ENCODE results near the gene CREBZF. TPM values are rescaled to one million over a fixed set of nuclear protein-coding genes. Genes with fewer than 3 reads are reported as not detected.
"Not testable (repeated sequence)": the region's sequence is repeated elsewhere in the genome, so short reads cannot be mapped to it uniquely, and the experiment has no call there.

The CREBZF gene
- polyA plus RNA-seq, 1 donor (not counting 4 experiments of a cell fraction or from before 2014, with no cell fraction given): 23.8 TPM

DNA sequence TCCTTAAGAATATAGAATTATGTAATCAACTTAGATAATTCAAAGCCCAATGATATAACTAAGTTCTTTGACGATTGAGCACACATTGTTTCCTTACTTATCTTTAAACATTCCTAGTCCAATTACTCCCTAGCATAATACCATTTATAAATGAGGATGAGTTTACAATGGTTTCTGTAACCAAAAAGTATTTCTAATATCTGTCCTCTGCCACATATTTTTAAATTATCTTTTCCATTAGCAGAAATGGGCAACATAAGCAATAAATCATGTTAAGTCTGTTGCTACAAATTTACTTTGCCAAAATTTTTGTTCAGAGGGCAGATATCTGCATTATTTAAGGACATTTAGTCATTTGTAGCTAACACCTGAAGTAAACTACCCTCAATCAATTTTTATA, 6.7 kb downstream of the CREBZF start:
- Histone ChIP-seq H3K79me2 (ENCODE audit: control insufficient read depth, insufficient read depth, low read length) (peaks cover 54% of the 10 kb centered on the region), H3K27ac (ENCODE audit: control insufficient read depth, insufficient read depth, low read length) (no peak overlapping the region), H4K20me1 (ENCODE audit: control insufficient read depth, extremely low read depth, insufficient read depth, low read length) (peaks cover 13% of the 10 kb centered on the region), H3K36me3 (ENCODE audit: control insufficient read depth in 2 of 2, extremely low read depth in 1 of 2, insufficient read depth in 2 of 2, low read length in 2 of 2) (peaks cover 0 to 13% of the 10 kb centered on the region in 2 experiments), H2AFZ (ENCODE audit: control insufficient read depth, low read length) (no peak overlapping the region), H3K9me3 (ENCODE audit: control insufficient read depth, low read depth, low read length) (no peaks in the 10 kb centered on the region), H3K9me1 (ENCODE audit: control insufficient read depth, extremely low read depth, insufficient read depth, low read length) (no peaks in the 10 kb centered on the region), H3K9ac (ENCODE audit: control insufficient read depth, extremely low read depth, insufficient read depth, low read length) (no peak overlapping the region), H3K4me2 (ENCODE audit: control insufficient read depth, extremely low read depth, insufficient read depth, low read depth, low read length) (no peak overlapping the region), H3K4me1 (ENCODE audit: control insufficient read depth, extremely low read depth, insufficient read depth, low read length) (peaks cover 20% of the 10 kb centered on the region), H3K27me3 (ENCODE audit: control insufficient read depth, extremely low read depth, insufficient read depth, low read length) (no peaks in the 10 kb centered on the region), H3K4me3 (ENCODE audit: control insufficient read depth in 2 of 3, extremely low read depth in 1 of 3, insufficient read depth in 2 of 3, low read depth in 1 of 3, low read length in 3 of 3) (no peak overlapping the region)
- FAIRE-seq (no peak), DNase-seq (ENCODE audit: low read depth, low spot score) (no peak)
- no peak for TF ChIP-seq EZH2 (IDR thresholded peaks at IDR 0.05; ENCODE audit: low read length)
- TF ChIP-seq, protein P1, sequence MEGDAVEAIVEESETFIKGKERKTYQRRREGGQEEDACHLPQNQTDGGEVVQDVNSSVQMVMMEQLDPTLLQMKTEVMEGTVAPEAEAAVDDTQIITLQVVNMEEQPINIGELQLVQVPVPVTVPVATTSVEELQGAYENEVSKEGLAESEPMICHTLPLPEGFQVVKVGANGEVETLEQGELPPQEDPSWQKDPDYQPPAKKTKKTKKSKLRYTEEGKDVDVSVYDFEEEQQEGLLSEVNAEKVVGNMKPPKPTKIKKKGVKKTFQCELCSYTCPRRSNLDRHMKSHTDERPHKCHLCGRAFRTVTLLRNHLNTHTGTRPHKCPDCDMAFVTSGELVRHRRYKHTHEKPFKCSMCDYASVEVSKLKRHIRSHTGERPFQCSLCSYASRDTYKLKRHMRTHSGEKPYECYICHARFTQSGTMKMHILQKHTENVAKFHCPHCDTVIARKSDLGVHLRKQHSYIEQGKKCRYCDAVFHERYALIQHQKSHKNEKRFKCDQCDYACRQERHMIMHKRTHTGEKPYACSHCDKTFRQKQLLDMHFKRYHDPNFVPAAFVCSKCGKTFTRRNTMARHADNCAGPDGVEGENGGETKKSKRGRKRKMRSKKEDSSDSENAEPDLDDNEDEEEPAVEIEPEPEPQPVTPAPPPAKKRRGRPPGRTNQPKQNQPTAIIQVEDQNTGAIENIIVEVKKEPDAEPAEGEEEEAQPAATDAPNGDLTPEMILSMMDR (optimal IDR thresholded peaks at IDR 0.05 in 1 of 3, IDR thresholded peaks at IDR 0.05 in 1 of 3, conservative IDR thresholded peaks at IDR 0.05 in 1 of 3; ENCODE audit: extremely low read depth in 1 of 3, insufficient read depth in 2 of 3, low read length in 3 of 3): no peak
- dilution Hi-C loops (cut with MboI; ENCODE audit: extremely low pct_ligation_motif_present, low sequenced_read_pairs): no loop called here

DNA sequence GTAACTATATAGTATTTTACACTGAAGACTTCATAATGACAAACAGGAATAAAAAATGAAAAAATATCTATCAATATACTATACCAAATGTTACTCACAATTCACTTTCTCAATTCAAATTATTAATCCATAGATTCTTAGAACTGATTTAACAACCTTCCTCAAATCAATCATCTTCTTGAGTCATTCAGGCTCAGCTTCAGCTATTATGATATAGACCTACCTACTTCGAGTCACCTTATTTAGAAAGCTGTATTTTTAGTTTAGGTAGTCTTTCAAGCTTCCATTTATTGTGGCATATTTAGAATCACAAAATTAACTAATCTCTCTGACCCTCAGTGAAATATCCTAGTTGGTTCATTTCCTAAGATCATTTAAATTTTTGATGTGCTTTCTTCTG, 8.2 kb downstream of the CREBZF start:
- H3K27ac ChIP-seq (ENCODE audit: control insufficient read depth, insufficient read depth, low read length): no peak overlapping the region
- no peak overlapping the region for H3K4me3 ChIP-seq (ENCODE audit: control insufficient read depth in 2 of 3, extremely low read depth in 1 of 3, insufficient read depth in 2 of 3, low read depth in 1 of 3, low read length in 3 of 3)
- peaks cover 4% of the 10 kb centered on the region for H4K20me1 ChIP-seq (ENCODE audit: control insufficient read depth, extremely low read depth, insufficient read depth, low read length)
- dilution Hi-C loops (cut with MboI; ENCODE audit: extremely low pct_ligation_motif_present, low sequenced_read_pairs): no loop called here
- no peak overlapping the region for H2AFZ ChIP-seq (ENCODE audit: control insufficient read depth, low read length)
- H3K9ac ChIP-seq (ENCODE audit: control insufficient read depth, extremely low read depth, insufficient read depth, low read length): no peak overlapping the region
- DNase-seq (ENCODE audit: low read depth, low spot score) (no peak), FAIRE-seq (no peak)
- no peak overlapping the region for H3K4me2 ChIP-seq (ENCODE audit: control insufficient read depth, extremely low read depth, insufficient read depth, low read depth, low read length)
- H3K27me3 ChIP-seq (ENCODE audit: control insufficient read depth, extremely low read depth, insufficient read depth, low read length): no peaks in the 10 kb centered on the region
- no peaks in the 10 kb centered on the region for H3K9me3 ChIP-seq (ENCODE audit: control insufficient read depth, low read depth, low read length)
- peaks cover 16% of the 10 kb centered on the region for H3K4me1 ChIP-seq (ENCODE audit: control insufficient read depth, extremely low read depth, insufficient read depth, low read length)
- H3K36me3 ChIP-seq (ENCODE audit: control insufficient read depth in 2 of 2, extremely low read depth in 1 of 2, insufficient read depth in 2 of 2, low read length in 2 of 2): peaks cover 1 to 16% of the 10 kb centered on the region in 2 experiments
- H3K79me2 ChIP-seq (ENCODE audit: control insufficient read depth, insufficient read depth, low read length): peaks cover 40% of the 10 kb centered on the region
- TF ChIP-seq, protein P1 (optimal IDR thresholded peaks at IDR 0.05 in 1 of 3, IDR thresholded peaks at IDR 0.05 in 1 of 3, conservative IDR thresholded peaks at IDR 0.05 in 1 of 3; ENCODE audit: extremely low read depth in 1 of 3, insufficient read depth in 2 of 3, low read length in 3 of 3): no peak
- TF ChIP-seq EZH2 (IDR thresholded peaks at IDR 0.05; ENCODE audit: low read length): no peak
- H3K9me1 ChIP-seq (ENCODE audit: control insufficient read depth, extremely low read depth, insufficient read depth, low read length): no peaks in the 10 kb centered on the region

DNA sequence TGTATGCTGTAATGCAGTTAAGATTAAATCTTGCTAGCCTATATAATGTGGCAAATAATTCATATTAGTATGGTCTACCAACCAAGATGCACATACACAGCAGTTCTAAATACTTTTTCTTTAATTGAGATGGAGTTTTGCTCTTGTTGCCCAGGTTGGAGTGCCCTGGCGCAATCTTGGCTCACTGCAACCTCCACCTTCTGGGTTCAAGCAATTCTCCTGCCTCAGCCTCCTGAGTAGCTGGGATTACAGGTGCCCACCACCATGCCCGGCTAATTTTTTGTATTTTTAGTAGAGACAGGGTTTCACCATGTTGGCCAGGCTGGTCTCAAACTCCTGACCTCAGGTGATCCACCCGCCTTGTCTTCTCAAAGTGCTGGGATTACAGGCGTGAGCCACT, 10.6 kb downstream of the CREBZF start:
- H3K9me1 ChIP-seq (ENCODE audit: control insufficient read depth, extremely low read depth, insufficient read depth, low read length); H3K27ac ChIP-seq (ENCODE audit: control insufficient read depth, insufficient read depth, low read length); H3K4me1 ChIP-seq (ENCODE audit: control insufficient read depth, extremely low read depth, insufficient read depth, low read length); DNase-seq (ENCODE audit: low read depth, low spot score); H4K20me1 ChIP-seq (ENCODE audit: control insufficient read depth, extremely low read depth, insufficient read depth, low read length); H3K4me2 ChIP-seq (ENCODE audit: control insufficient read depth, extremely low read depth, insufficient read depth, low read depth, low read length); H3K9me3 ChIP-seq (ENCODE audit: control insufficient read depth, low read depth, low read length); H3K27me3 ChIP-seq (ENCODE audit: control insufficient read depth, extremely low read depth, insufficient read depth, low read length); dilution Hi-C loops (cut with MboI; ENCODE audit: extremely low pct_ligation_motif_present, low sequenced_read_pairs); FAIRE-seq; H3K9ac ChIP-seq (ENCODE audit: control insufficient read depth, extremely low read depth, insufficient read depth, low read length); H2AFZ ChIP-seq (ENCODE audit: control insufficient read depth, low read length); H3K4me3 ChIP-seq (ENCODE audit: control insufficient read depth in 2 of 3, extremely low read depth in 1 of 3, insufficient read depth in 2 of 3, low read depth in 1 of 3, low read length in 3 of 3): not testable (repeated sequence)
- H3K36me3 ChIP-seq (ENCODE audit: control insufficient read depth in 2 of 2, extremely low read depth in 1 of 2, insufficient read depth in 2 of 2, low read length in 2 of 2): peaks cover 1 to 16% of the 10 kb centered on the region in 2 experiments
- peaks cover 17% of the 10 kb centered on the region for H3K79me2 ChIP-seq (ENCODE audit: control insufficient read depth, insufficient read depth, low read length)
